Measurements from ENCODE around the gene CDYL.
A peak's percentile ranks its signal among the peaks of the same experiment; 100 is the strongest.

CDYL gene

GRCh38 chr6:4940416-4940815 is 164.2 kb downstream of the CDYL start:
- DNase-seq, result no peak

GRCh38 chr6:4941782-4942672 is 165.8 kb downstream of the CDYL start:
- DNase-seq, result peak; percentile 27

GRCh38 chr6:4942673-4943009 is 166.4 kb downstream of the CDYL start:
- DNase-seq, result no peak

GRCh38 chr6:4943716-4944115 is 167.5 kb downstream of the CDYL start:
- DNase-seq, result no peak

- no peak for DNase-seq
Measured at GRCh38 chr6:4944325-4944724, 168.1 kb downstream of the CDYL start.

GRCh38 chr6:4946521-4946920 is 170.3 kb downstream of the CDYL start:
- DNase-seq, result no peak

- DNase-seq, result no peak
Measured at GRCh38 chr6:4947716-4948115, 171.5 kb downstream of the CDYL start.

GRCh38 chr6:4948781-4949450 is 172.7 kb downstream of the CDYL start:
- DNase-seq, result no peak

- DNase-seq, result no peak
Measured at GRCh38 chr6:4950076-4950475, 173.9 kb downstream of the CDYL start.

- no peak for DNase-seq
Measured at GRCh38 chr6:4950836-4951533, 174.8 kb downstream of the CDYL start.

GRCh38 chr6:4953440-4953839 is 177.2 kb downstream of the CDYL start:
- no peak for DNase-seq

- no peak for DNase-seq
Measured at GRCh38 chr6:4956625-4957024, 180.4 kb downstream of the CDYL start.

GRCh38 chr6:4957521-4958231 is 181.5 kb downstream of the CDYL start:
- DNase-seq, result no peak

- DNase-seq, result no peak
Measured at GRCh38 chr6:4958624-4959023, 182.4 kb downstream of the CDYL start.

GRCh38 chr6:4961322-4962168 is 185.3 kb downstream of the CDYL start:
- DNase-seq, result no peak

- DNase-seq, result no peak
Measured at GRCh38 chr6:4962905-4963304, 186.7 kb downstream of the CDYL start.

- DNase-seq, result no peak
Measured at GRCh38 chr6:4964675-4965561, 188.7 kb downstream of the CDYL start.

- no peak for DNase-seq
Measured at GRCh38 chr6:4965562-4966389, 189.6 kb downstream of the CDYL start.

- DNase-seq, result no peak
Measured at GRCh38 chr6:4967301-4968030, 191.3 kb downstream of the CDYL start.

Measured in CD4-positive, alpha-beta T cell treated with Interleukin-6 for 4 hours (primary cell).